SK-N-SH treated with all-trans-retinoic acid at 6 μM for 48 hours (cell line): ENCODE measurements around the gene ADORA2A.

ENCODE experiments used
- ATAC-seq: fragments of 200-7000 bp; cut with Tn5 transposase; 3 replicates; pipeline ENCODE4 v1.9.1; 2020; ENCODE audit warnings: mild to moderate bottlenecking, moderate library complexity
- ARNTL ChIP-seq: fragments of 450-650 bp; formaldehyde crosslinking; IDR thresholded peaks from 2 replicates; pipeline ENCODE4 v1.5.0; 2020; ENCODE audit warnings: low read depth, mild to moderate bottlenecking, moderate library complexity, borderline replicate concordance
- BACH2 ChIP-seq: fragments of 250-450 bp; sonication (Bioruptor Pico); IDR thresholded peaks from 2 replicates; pipeline ENCODE4 v1.9.0; 2021; ENCODE audit warnings: mild to moderate bottlenecking, borderline replicate concordance
- CREB5 ChIP-seq: fragments of 250-450 bp; sonication (Bioruptor Pico); IDR thresholded peaks from 2 replicates; pipeline ENCODE4 v1.5.1; 2020; ENCODE audit warnings: low read depth, mild to moderate bottlenecking, moderate library complexity
- CSDC2 ChIP-seq: fragments of 250-450 bp; sonication (Bioruptor Pico); IDR thresholded peaks from 2 replicates; pipeline ENCODE4 v1.5.0; 2020; ENCODE audit warnings: mild to moderate bottlenecking, moderate library complexity
- CSRNP3 ChIP-seq: fragments of 250-450 bp; sonication (Bioruptor Pico); IDR thresholded peaks from 2 replicates; pipeline ENCODE4 v1.5.1; 2021; ENCODE audit warnings: mild to moderate bottlenecking, moderate library complexity
- ESRRG ChIP-seq: fragments of 250-450 bp; sonication (Bioruptor Pico); IDR thresholded peaks from 2 replicates; pipeline ENCODE4 v1.6.1; 2021; ENCODE audit warnings: mild to moderate bottlenecking
- GLIS3 ChIP-seq: fragments of 250-450 bp; sonication (Bioruptor Pico); IDR thresholded peaks from 2 replicates; pipeline ENCODE4 v1.5.0; 2020; ENCODE audit warnings: mild to moderate bottlenecking, moderate library complexity
- ISL1 ChIP-seq: fragments of 250-450 bp; sonication (Bioruptor Pico); IDR thresholded peaks from 2 replicates; pipeline ENCODE4 v2.1.2; 2022; ENCODE audit warnings: mild to moderate bottlenecking, moderate library complexity
- OSR1 ChIP-seq: fragments of 250-450 bp; sonication (Bioruptor Pico); IDR thresholded peaks from 2 replicates; pipeline ENCODE4 v1.8.0; 2022; ENCODE audit warnings: moderate library complexity, mild to moderate bottlenecking, inconsistent platforms
- PPARA ChIP-seq: fragments of 250-450 bp; sonication (Bioruptor Pico); IDR thresholded peaks from 2 replicates; pipeline ENCODE4 v1.5.0; 2020; ENCODE audit warnings: mild to moderate bottlenecking, borderline replicate concordance
- RARB ChIP-seq: fragments of 250-450 bp; sonication (Bioruptor Pico); IDR thresholded peaks from 2 replicates; pipeline ENCODE4 v1.8.0; 2021; ENCODE audit warnings: mild to moderate bottlenecking, moderate library complexity
- SNAI2 ChIP-seq: fragments of 250-450 bp; sonication (Bioruptor Pico); IDR thresholded peaks from 2 replicates; pipeline ENCODE4 v1.5.0; 2020; ENCODE audit warnings: mild to moderate bottlenecking, moderate library complexity
- TCF4 ChIP-seq: fragments of 250-450 bp; sonication (Bioruptor Pico); IDR thresholded peaks from 2 replicates; pipeline ENCODE4 v1.8.0; 2021; ENCODE audit warnings: mild to moderate bottlenecking, moderate library complexity, borderline replicate concordance
- TOX ChIP-seq: fragments of 250-450 bp; sonication (Bioruptor Pico); IDR thresholded peaks from 2 replicates; pipeline ENCODE4 v1.8.0; 2021; ENCODE audit warnings: mild to moderate bottlenecking, moderate library complexity, borderline replicate concordance
- TSHZ2 ChIP-seq: fragments of 250-450 bp; sonication (Bioruptor Pico); IDR thresholded peaks from 2 replicates; pipeline ENCODE4 v1.5.0; 2020; ENCODE audit warnings: mild to moderate bottlenecking, moderate library complexity
- ZC3H10 ChIP-seq: fragments of 250-450 bp; sonication (Bioruptor Pico); IDR thresholded peaks from 2 replicates; pipeline ENCODE4 v1.5.1; 2021; ENCODE audit warnings: mild to moderate bottlenecking, moderate library complexity
- ZFP3 ChIP-seq: fragments of 250-450 bp; sonication (Bioruptor Pico); IDR thresholded peaks from 2 replicates; pipeline ENCODE4 v1.5.0; 2020; ENCODE audit warnings: mild to moderate bottlenecking, moderate library complexity
- ZFP30 ChIP-seq: fragments of 450-650 bp; formaldehyde crosslinking; IDR thresholded peaks from 2 replicates; pipeline ENCODE4 v1.5.0; 2022; ENCODE audit warnings: mild to moderate bottlenecking, moderate library complexity
- ZNF565 ChIP-seq: fragments of 450-650 bp; formaldehyde crosslinking; conservative IDR thresholded peaks from 2 replicates; pipeline ENCODE4 v1.5.0; 2020; ENCODE audit warnings: low read depth, mild to moderate bottlenecking, moderate library complexity
- ZNF70 ChIP-seq: fragments of 450-650 bp; formaldehyde crosslinking; IDR thresholded peaks from 2 replicates; pipeline ENCODE4 v1.5.0; 2020; ENCODE audit warnings: mild to moderate bottlenecking, moderate library complexity
- ZNF8 ChIP-seq: fragments of 450-650 bp; formaldehyde crosslinking; IDR thresholded peaks from 2 replicates; pipeline ENCODE4 v1.5.0; 2020; ENCODE audit warnings: mild to moderate bottlenecking, moderate library complexity
- TF ChIP-seq, protein P1 (sequence below): fragments of 250-450 bp; sonication (Bioruptor Pico); IDR thresholded peaks from 2 replicates; pipeline ENCODE4 v1.8.0; 2021; ENCODE audit warnings: low read depth, mild to moderate bottlenecking, moderate library complexity, borderline replicate concordance
- TF ChIP-seq, protein P2 (sequence below): fragments of 250-450 bp; sonication (Bioruptor Pico); IDR thresholded peaks from 2 replicates; pipeline ENCODE4 v1.8.0; 2020; ENCODE audit warnings: mild to moderate bottlenecking, moderate library complexity, borderline replicate concordance

The ADORA2A gene

GRCh38 chr22:24392218-24392931, 35.0 kb upstream of the ADORA2A start:
- peak; percentile 71; the same call in 1 of the 2 replicates for TF ChIP-seq CSRNP3 (CRISPR knock-in tag)
- TF ChIP-seq SNAI2 (CRISPR knock-in tag), result peak; percentile 94; the same call in 1 of the 2 replicates
- no peak for TF ChIP-seq ZC3H10 (CRISPR knock-in tag)
- TF ChIP-seq ZNF8 (CRISPR knock-in tag), result no peak
- peak; percentile 57 for TF ChIP-seq ISL1 (CRISPR knock-in tag)
- no peak; the same call in 1 of the 2 replicates for TF ChIP-seq ZNF565 (CRISPR knock-in tag)
- TF ChIP-seq ESRRG (CRISPR knock-in tag), result peak; percentile 59
- no peak for TF ChIP-seq PPARA (CRISPR knock-in tag)
- TF ChIP-seq, protein P1, sequence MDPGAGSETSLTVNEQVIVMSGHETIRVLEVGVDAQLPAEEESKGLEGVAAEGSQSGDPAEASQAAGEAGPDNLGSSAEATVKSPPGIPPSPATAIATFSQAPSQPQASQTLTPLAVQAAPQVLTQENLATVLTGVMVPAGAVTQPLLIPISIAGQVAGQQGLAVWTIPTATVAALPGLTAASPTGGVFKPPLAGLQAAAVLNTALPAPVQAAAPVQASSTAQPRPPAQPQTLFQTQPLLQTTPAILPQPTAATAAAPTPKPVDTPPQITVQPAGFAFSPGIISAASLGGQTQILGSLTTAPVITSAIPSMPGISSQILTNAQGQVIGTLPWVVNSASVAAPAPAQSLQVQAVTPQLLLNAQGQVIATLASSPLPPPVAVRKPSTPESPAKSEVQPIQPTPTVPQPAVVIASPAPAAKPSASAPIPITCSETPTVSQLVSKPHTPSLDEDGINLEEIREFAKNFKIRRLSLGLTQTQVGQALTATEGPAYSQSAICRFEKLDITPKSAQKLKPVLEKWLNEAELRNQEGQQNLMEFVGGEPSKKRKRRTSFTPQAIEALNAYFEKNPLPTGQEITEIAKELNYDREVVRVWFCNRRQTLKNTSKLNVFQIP, result 0 out of 2 replicates have a peak, but pooled peaks have one; percentile 10
- peak; percentile 90 for TF ChIP-seq TSHZ2 (CRISPR knock-in tag)
- no peak for TF ChIP-seq ARNTL (CRISPR knock-in tag)
- no peak for TF ChIP-seq ZNF70
- TF ChIP-seq GLIS3 (CRISPR knock-in tag), result no peak
- TF ChIP-seq ZFP30 (CRISPR knock-in tag), result no peak
- no peak for TF ChIP-seq CSDC2
- TF ChIP-seq OSR1, result no peak
- TF ChIP-seq, protein P2, sequence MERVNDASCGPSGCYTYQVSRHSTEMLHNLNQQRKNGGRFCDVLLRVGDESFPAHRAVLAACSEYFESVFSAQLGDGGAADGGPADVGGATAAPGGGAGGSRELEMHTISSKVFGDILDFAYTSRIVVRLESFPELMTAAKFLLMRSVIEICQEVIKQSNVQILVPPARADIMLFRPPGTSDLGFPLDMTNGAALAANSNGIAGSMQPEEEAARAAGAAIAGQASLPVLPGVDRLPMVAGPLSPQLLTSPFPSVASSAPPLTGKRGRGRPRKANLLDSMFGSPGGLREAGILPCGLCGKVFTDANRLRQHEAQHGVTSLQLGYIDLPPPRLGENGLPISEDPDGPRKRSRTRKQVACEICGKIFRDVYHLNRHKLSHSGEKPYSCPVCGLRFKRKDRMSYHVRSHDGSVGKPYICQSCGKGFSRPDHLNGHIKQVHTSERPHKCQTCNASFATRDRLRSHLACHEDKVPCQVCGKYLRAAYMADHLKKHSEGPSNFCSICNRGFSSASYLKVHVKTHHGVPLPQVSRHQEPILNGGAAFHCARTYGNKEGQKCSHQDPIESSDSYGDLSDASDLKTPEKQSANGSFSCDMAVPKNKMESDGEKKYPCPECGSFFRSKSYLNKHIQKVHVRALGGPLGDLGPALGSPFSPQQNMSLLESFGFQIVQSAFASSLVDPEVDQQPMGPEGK (CRISPR knock-in tag), result no peak
- TF ChIP-seq TOX, result no peak
- no peak for TF ChIP-seq BACH2
- peak; percentile 95 for TF ChIP-seq TCF4
- TF ChIP-seq ZFP3, result 0 out of 2 replicates have a peak, but pooled peaks have one; percentile 49
- peak; percentile 46; the same call in 1 of the 2 replicates for TF ChIP-seq CREB5 (CRISPR knock-in tag)
- TF ChIP-seq RARB, result no peak
- ATAC-seq, result peak; percentile 54; the same call in 2 of the 3 replicates

GRCh38 chr22:24393012-24393559, 34.3 kb upstream of the ADORA2A start:
- no peak for ATAC-seq
- TF ChIP-seq ZNF565 (CRISPR knock-in tag) (no peak), ISL1 (CRISPR knock-in tag) (no peak), ZFP30 (CRISPR knock-in tag) (no peak), ZFP3 (no peak), RARB (no peak), TOX (no peak), OSR1 (no peak), CSDC2 (no peak), ZNF8 (CRISPR knock-in tag) (no peak), GLIS3 (CRISPR knock-in tag) (no peak), ZC3H10 (CRISPR knock-in tag) (no peak), TCF4 (no peak), TSHZ2 (CRISPR knock-in tag) (no peak), BACH2 (no peak)
- TF ChIP-seq, protein P2 (CRISPR knock-in tag), result no peak
